Measurements from ENCODE around the gene LRRC1.

GRCh38 chr6:53831936-53832660 is 37.3 kb downstream of the LRRC1 start:
- no peak for TF ChIP-seq CTCF (IDR thresholded peaks at IDR 0.05)
- no peak for TF ChIP-seq POLR2A (IDR thresholded peaks at IDR 0.05)
